MM.1S (cell line): Measurements from ENCODE around the gene LOX.

Source experiments
- EZH2 ChIP-seq: fragments of 300-600 bp; sonication (generic); optimal IDR thresholded peaks from 2 replicates; pipeline ENCODE3; 2017; ENCODE audit warnings: low read depth, mild to moderate bottlenecking, antibody characterized with exemption, low read length, mixed read lengths
- EZH2phosphoT487 ChIP-seq: fragments of 300-600 bp; sonication (generic); IDR thresholded peaks from 2 replicates; pipeline ENCODE4 v1.6.1; 2018; ENCODE audit warnings: antibody characterized with exemption, low read length
- TF ChIP-seq, protein P1 (sequence below): fragments of 300-600 bp; sonication (generic); IDR thresholded peaks from 2 replicates; pipeline ENCODE4 v1.5.1; 2016; ENCODE audit warnings: antibody characterized with exemption, low read length, mixed read lengths

DNA sequence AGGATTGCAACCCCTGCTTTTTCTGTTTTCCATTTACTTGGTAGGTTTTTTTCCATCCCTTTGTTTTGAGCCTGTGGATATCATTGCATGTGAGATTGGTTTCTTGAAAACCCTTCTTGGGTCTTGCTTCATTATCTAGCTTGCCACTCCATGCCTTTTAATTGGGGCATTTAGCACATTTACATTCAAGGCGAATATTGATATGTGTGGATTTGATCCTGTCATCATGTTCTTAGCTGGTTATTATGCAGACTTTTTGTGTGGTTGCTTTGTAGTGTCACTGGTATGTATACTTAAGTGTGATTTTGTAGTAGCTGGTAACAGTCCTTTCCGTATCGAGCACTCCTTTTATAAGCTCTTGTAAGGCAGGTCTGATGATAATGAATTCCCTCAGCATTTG is 26.5 kb downstream of the LOX start:
- TF ChIP-seq, protein P1, sequence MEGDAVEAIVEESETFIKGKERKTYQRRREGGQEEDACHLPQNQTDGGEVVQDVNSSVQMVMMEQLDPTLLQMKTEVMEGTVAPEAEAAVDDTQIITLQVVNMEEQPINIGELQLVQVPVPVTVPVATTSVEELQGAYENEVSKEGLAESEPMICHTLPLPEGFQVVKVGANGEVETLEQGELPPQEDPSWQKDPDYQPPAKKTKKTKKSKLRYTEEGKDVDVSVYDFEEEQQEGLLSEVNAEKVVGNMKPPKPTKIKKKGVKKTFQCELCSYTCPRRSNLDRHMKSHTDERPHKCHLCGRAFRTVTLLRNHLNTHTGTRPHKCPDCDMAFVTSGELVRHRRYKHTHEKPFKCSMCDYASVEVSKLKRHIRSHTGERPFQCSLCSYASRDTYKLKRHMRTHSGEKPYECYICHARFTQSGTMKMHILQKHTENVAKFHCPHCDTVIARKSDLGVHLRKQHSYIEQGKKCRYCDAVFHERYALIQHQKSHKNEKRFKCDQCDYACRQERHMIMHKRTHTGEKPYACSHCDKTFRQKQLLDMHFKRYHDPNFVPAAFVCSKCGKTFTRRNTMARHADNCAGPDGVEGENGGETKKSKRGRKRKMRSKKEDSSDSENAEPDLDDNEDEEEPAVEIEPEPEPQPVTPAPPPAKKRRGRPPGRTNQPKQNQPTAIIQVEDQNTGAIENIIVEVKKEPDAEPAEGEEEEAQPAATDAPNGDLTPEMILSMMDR = no peak
- no peak for TF ChIP-seq EZH2phosphoT487
- TF ChIP-seq EZH2 = no peak
